NCI-H2171 treated with DMSO at 0.1 percent for 48 hours (cell line): ENCODE measurements around the gene TRMT61A.
"Not testable (repeated sequence)": the region's sequence is repeated elsewhere in the genome, so short reads cannot be mapped to it uniquely, and the experiment has no call there.

Source experiments
- DNase-seq: peaks from one replicate; lab custom pipeline; 2025; lab: John Stamatoyannopoulos, UW

TRMT61A gene

GRCh38 chr14:103523575-103523954, 5.4 kb upstream of the TRMT61A start:
- DNase-seq = peak; percentile 18

DNA sequence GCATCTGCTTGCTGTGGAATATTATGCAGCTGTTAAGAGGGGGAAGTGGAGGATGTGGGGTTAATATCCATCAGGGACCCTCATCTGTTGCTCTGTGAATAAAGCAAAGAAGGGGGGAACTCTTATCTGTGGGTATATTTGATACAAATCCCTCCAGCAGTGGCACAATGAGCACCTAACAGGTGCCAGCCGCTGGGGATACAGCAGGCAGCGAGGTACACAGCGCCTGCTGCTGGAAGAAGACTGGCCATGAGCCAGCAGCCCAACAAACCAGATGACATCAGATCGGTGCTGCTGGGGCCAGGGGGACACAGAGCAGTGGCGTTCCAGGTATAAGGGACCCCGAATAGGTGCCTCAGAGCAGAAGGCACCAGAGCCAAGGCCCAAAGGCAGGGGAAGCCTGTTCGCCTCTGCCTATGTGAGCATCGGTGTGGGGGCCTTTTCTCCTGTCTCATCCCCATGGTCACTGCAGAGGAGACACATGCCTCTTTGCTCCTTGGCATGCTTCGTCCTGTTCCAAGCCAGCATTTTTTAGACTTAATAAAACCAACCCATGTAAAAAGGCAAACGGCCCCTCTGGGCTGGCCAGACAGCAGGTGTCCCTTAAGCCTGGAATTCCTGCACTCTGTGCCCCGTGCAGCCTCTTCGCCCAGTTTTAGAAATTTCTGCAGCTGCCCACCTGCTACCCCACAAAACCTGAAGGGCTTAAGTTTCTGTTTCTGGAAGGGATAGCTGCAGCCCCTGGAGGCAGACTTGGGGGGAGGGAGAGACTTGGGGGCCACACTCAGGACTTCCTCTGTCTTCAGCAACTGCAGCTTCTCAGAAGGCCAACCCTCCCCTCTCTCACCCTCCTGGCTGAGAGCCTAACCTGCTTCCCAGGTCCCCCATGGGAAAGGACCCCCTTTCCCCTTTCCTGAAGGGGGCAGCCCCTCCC, 4.7 kb upstream of the TRMT61A start:
- DNase-seq = no peak

DNA sequence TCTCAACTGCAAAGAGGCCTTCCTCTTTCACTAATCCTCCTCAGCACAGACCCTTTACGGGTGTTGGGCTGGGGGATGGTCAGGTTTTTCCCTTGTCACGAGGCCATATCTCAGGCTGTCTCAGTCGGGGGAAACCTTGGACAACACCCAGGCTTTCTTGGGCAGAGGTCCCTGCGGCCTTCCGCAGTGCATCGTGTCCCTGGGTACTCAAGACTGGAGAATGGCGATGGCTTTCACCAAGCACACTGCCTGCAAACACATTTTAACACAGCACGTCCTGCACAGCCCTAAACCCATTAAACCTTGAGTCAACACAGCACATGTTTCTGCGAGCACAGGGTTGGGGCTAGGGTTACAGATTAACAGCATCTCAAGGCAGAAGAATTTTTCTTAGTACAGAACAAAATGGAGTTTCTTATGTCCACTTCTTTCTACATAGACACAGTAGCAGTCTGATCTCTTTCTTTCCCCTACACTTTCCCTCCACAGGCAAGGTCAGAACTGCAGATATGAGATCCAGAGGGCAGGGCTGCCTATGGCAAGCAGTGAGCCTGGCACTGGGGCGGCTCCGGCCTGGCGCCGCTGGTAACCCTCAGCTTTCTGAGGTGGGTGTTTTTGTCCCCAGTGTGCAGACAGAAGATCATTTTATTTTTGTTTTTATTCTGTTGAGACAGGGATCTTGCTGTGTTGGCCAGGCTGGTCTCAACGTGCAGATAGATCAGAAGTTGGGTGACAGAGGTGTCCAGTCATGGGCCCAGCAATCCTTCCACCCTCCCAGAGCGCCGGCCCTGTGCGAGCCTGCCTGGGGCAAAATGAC, 3.4 kb upstream of the TRMT61A start:
- not testable (repeated sequence) for DNase-seq

GRCh38 chr14:103526247-103526913, 2.6 kb upstream of the TRMT61A start:
- no peak for DNase-seq

DNA sequence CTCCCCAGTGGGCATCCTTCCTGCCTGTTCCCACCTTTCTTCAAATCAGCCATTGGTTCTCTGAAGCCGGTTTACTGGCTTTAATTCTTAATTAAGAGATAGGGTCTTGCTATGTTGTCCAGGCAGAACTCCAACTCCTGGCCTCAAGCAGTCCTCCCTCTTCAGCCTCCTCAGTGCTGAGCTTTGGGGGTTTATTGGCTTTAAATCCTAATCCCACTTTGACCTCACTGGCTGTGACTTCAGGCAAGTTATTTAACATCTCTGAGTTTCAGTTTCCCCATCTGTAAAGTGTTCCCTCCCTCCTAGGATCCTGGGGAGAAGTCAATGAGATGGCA, 2.1 kb upstream of the TRMT61A start:
- DNase-seq = no peak

- no peak for DNase-seq
Measured at GRCh38 chr14:103527408-103528145, 1.4 kb upstream of the TRMT61A start.

DNA sequence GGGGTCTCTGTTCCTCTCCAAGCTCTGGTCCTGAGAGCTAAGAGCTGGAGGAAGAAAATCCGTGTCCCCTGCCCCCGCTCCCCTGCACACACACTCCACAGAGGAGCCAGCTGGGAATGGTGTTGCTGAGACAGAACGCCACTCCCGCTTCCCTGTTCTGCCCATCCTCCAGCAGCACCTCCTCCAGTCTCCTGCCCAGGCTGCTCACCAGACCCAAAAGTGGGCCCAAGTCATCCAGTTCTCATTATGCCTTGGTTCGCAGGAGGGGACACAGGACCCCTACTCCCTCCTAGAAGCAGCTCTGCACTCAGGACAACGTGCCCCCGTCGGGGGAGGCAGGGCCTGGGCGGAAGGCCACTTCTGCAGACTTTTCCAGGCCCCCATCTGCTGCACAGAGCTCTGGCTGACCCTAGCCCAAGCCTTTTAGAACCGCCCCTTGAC, 830 bp upstream of the TRMT61A start:
- peak; percentile 31 for DNase-seq

GRCh38 chr14:103529383-103530365, 678 bp downstream of the TRMT61A start:
- no peak for DNase-seq

DNA sequence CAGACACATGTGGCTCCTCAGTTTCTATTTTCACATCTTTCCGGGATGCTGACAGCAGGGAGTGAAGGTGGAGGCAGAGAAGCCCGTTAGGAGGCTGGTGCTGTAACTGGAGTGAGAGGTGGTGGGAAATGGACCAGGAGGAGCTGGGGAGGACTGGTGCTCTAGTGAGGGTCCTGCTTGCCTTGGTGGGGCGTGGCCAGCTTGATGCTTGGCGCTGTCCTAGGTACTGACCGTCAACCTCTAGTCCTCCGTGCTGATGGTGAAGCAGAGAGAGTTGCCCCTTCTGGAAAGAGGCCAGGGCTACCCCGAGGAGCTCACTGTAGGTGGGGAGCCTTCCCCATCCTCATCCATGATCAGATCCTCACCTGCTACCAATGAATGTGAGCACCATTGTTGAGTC, 1.4 kb downstream of the TRMT61A start:
- DNase-seq = no peak

DNA sequence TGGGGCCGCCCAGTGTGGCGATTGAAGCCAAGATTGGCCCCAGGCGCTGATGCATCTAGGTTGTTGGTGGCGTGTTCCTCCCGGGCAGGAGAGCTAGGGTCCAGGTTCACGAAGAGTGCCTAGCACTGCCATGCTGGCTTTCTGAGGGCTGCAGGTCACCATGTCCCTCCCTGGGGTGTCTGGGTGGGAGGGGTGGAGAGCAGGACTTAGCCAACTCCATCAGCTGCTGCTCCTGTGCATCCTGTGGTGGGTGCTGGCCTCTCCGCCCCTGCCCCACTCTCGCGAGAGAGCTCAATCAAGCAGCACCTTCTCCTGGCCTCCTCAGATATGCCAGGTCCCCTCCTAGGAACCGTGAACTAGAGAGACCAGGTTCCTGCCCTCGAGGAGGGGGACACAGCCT, 1.8 kb downstream of the TRMT61A start:
- DNase-seq = no peak

DNA sequence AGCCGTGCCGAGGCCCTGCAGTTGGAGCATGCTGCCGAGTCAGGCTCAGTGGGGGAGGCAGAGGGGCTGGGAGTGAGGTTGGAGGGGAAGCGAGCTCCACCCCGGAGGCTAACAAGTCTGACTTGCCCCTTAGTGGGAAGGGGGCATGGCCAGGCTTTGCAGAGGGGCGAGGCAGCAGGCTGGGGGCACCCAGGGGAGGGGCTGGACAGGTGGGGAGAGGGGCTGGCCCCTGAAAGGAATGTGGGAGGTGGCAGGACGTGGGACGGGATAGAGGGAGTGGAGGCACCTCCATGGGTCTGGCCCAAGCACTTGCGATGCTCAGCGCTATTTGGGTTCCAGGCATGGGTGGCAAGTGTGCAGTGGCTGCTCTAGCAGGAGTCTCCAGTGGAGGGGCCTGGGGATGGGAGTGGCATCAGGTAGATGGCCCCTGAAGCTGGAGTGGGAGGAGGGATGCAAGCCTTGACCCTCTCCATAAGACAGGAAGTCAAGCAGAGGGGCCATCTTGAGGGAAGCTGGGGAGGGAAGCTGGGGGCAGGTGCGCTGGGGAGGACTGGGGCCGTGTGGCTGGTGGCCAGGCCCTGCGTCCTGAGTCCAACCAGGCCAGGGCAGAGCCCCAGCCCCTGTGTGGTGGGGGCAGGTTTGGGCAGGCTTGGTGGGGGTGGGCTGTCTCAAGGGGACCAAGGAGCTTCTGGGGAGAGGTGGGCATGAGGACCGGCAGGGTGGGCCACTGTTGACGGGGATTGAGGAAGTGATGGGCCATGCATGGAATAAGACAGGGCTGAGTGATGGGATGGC, 2.6 kb downstream of the TRMT61A start:
- DNase-seq = no peak

DNA sequence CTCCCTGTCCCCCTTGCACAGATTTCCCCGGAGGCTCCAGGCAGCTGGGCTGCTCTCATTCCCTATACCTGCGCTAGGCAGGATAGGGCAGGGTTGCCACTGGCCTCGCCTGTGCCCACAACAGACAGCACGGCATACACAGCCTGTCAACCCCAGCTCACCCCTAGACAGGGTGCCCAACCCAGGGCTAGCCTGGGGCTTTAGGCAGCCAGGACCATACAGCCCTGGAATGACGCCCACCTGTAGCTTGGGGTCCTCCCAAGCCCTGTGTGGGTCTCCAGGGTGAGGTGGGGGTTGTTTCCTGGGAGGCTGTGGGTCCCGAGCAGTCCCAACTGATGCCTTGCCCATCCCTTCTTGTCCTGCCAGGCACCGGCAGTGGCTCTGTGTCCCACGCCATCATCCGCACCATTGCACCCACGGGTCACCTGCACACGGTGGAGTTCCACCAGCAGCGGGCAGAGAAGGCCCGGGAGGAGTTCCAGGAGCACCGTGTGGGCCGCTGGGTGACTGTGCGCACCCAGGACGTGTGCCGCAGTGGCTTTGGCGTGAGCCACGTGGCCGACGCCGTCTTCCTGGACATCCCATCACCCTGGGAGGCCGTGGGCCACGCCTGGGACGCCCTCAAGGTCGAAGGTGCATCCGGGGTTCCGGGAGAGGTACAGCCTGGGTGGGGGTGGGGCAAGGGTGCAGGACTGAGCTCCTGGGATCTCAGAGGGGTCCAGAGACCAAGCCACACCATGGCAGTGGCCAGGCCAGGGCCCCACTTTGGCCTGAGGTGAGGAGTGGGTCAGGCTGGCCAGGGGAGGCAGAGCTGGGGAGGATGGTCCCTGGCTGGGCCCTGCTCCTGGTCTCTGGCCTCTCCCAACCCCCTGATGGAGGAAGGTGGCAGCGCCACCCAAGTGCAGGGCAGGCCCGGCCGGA, 3.5 kb downstream of the TRMT61A start:
- no peak for DNase-seq

DNA sequence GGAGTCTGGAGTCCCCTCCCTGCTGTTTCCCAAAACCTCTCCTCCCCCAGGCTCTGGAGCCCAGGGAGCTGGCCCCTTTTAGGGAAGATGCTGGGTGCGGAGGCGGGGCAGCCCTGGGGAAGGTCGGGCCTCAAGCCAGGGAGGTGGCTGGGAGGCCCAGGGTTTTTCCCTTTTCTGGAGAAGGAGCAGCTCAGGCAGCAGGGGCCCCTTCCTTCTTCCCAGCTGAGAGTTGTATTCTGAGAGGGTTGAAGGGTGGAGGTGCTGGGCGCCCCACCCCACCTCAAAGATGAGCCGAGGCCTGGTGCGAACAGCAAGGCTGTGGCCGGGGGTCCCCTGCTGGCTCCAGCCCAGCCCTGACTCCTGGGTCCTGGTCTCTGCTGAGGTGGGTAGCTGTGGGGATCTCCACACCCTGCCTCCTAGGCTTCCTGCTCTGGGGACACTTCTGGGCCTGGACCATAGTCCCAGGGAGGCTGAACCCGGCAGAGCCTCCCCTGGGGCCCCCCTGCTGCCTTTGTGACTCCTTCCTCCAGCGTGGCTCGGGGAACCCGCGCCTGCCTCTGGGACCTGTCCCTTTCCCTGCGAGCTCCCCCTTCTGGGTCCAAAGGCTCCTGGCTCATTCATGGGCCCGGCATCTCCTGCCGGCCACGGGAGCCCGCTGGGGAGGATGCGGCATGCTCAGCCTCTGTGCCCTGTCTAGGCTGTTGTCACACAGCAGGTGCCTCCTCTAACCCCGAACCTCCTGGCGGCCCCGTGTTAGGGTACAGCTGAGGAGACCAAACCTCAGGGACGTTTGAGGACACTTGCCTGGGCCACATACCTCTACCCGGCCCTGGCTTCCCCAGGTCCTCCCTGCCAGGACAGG, 4.4 kb downstream of the TRMT61A start:
- no peak for DNase-seq

DNA sequence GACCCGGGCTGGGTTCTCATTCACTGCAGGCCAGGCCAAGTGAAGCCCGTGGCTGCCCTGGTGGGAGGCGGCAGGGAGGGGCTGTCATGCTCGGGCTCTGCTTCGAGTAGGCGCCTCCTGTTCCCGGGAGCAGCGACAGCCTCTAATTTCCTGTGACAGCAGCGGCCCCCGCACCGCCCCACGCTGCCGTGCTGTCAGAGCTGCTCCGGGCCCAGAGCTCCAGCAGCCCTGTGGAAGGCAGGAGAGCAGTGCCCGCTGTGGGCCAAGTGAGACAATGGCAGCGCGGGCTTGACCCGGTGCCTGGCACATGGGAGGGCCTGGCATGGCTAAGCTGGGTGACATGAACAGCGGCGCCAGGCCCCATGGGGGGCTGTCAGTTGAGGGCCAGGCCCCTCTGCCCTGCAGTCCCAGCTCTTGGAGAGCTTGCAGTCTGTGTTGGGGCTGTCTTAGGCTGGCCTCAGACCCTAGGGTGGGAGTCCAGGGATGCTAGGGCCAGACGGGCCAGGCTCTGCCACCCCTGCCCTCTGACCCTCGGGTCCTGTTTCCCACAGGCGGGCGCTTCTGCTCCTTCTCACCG, 5.1 kb downstream of the TRMT61A start:
- no peak for DNase-seq

DNA sequence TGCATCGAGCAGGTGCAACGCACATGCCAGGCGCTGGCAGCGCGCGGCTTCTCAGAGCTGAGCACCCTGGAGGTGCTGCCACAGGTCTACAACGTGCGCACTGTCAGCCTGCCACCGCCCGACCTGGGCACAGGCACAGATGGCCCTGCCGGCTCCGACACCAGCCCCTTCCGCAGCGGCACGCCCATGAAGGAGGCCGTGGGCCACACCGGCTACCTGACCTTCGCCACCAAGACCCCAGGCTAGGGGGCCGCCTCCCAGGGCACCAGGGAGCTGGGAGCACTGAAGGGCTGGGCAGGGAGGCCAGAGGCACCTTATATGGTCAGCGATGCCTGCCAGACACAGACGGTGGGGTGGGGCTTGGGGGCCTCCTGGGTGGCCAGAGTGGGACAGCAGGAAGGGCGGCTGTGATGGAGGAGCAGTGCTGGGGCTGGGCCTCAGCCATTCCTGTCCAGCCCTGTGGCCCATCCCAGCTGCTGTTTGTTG, 5.6 kb downstream of the TRMT61A start:
- DNase-seq = no peak

- DNase-seq = no peak
Measured at GRCh38 chr14:103535081-103535890, 6.3 kb downstream of the TRMT61A start.
